SK-N-SH treated with all-trans-retinoic acid at 6 μM for 48 hours (cell line): ENCODE measurements around the gene SKA1.

Experiments
- ATAC-seq: fragments of 200-7000 bp; cut with Tn5 transposase; 3 replicates; pipeline ENCODE4 v1.9.1; 2020; ENCODE audit warnings: mild to moderate bottlenecking, moderate library complexity
- ARNTL ChIP-seq: fragments of 450-650 bp; formaldehyde crosslinking; IDR thresholded peaks from 2 replicates; pipeline ENCODE4 v1.5.0; 2020; ENCODE audit warnings: low read depth, mild to moderate bottlenecking, moderate library complexity, borderline replicate concordance
- CREB5 ChIP-seq: fragments of 250-450 bp; sonication (Bioruptor Pico); IDR thresholded peaks from 2 replicates; pipeline ENCODE4 v1.5.1; 2020; ENCODE audit warnings: low read depth, mild to moderate bottlenecking, moderate library complexity
- CSDC2 ChIP-seq: fragments of 250-450 bp; sonication (Bioruptor Pico); IDR thresholded peaks from 2 replicates; pipeline ENCODE4 v1.5.0; 2020; ENCODE audit warnings: mild to moderate bottlenecking, moderate library complexity
- CSRNP3 ChIP-seq: fragments of 250-450 bp; sonication (Bioruptor Pico); IDR thresholded peaks from 2 replicates; pipeline ENCODE4 v1.5.1; 2021; ENCODE audit warnings: mild to moderate bottlenecking, moderate library complexity
- GLIS3 ChIP-seq: fragments of 250-450 bp; sonication (Bioruptor Pico); IDR thresholded peaks from 2 replicates; pipeline ENCODE4 v1.5.0; 2020; ENCODE audit warnings: mild to moderate bottlenecking, moderate library complexity
- ISL1 ChIP-seq: fragments of 250-450 bp; sonication (Bioruptor Pico); IDR thresholded peaks from 2 replicates; pipeline ENCODE4 v2.1.2; 2022; ENCODE audit warnings: mild to moderate bottlenecking, moderate library complexity
- OSR1 ChIP-seq: fragments of 250-450 bp; sonication (Bioruptor Pico); IDR thresholded peaks from 2 replicates; pipeline ENCODE4 v1.8.0; 2022; ENCODE audit warnings: moderate library complexity, mild to moderate bottlenecking, inconsistent platforms
- PATZ1 ChIP-seq: fragments of 250-450 bp; sonication (Bioruptor Pico); IDR thresholded peaks from 2 replicates; pipeline ENCODE4 v1.8.0; 2020; ENCODE audit warnings: mild to moderate bottlenecking, moderate library complexity, borderline replicate concordance
- POU6F1 ChIP-seq: fragments of 250-450 bp; sonication (Bioruptor Pico); IDR thresholded peaks from 2 replicates; pipeline ENCODE4 v1.8.0; 2021; ENCODE audit warnings: low read depth, mild to moderate bottlenecking, moderate library complexity, borderline replicate concordance
- PPARA ChIP-seq: fragments of 250-450 bp; sonication (Bioruptor Pico); IDR thresholded peaks from 2 replicates; pipeline ENCODE4 v1.5.0; 2020; ENCODE audit warnings: mild to moderate bottlenecking, borderline replicate concordance
- RARB ChIP-seq: fragments of 250-450 bp; sonication (Bioruptor Pico); IDR thresholded peaks from 2 replicates; pipeline ENCODE4 v1.8.0; 2021; ENCODE audit warnings: mild to moderate bottlenecking, moderate library complexity
- SNAI2 ChIP-seq: fragments of 250-450 bp; sonication (Bioruptor Pico); IDR thresholded peaks from 2 replicates; pipeline ENCODE4 v1.5.0; 2020; ENCODE audit warnings: mild to moderate bottlenecking, moderate library complexity
- TCF4 ChIP-seq: fragments of 250-450 bp; sonication (Bioruptor Pico); IDR thresholded peaks from 2 replicates; pipeline ENCODE4 v1.8.0; 2021; ENCODE audit warnings: mild to moderate bottlenecking, moderate library complexity, borderline replicate concordance
- TSHZ2 ChIP-seq: fragments of 250-450 bp; sonication (Bioruptor Pico); IDR thresholded peaks from 2 replicates; pipeline ENCODE4 v1.5.0; 2020; ENCODE audit warnings: mild to moderate bottlenecking, moderate library complexity
- ZC3H10 ChIP-seq: fragments of 250-450 bp; sonication (Bioruptor Pico); IDR thresholded peaks from 2 replicates; pipeline ENCODE4 v1.5.1; 2021; ENCODE audit warnings: mild to moderate bottlenecking, moderate library complexity
- ZFP3 ChIP-seq: fragments of 250-450 bp; sonication (Bioruptor Pico); IDR thresholded peaks from 2 replicates; pipeline ENCODE4 v1.5.0; 2020; ENCODE audit warnings: mild to moderate bottlenecking, moderate library complexity
- ZFP30 ChIP-seq: fragments of 450-650 bp; formaldehyde crosslinking; IDR thresholded peaks from 2 replicates; pipeline ENCODE4 v1.5.0; 2022; ENCODE audit warnings: mild to moderate bottlenecking, moderate library complexity
- ZNF565 ChIP-seq: fragments of 450-650 bp; formaldehyde crosslinking; conservative IDR thresholded peaks from 2 replicates; pipeline ENCODE4 v1.5.0; 2020; ENCODE audit warnings: low read depth, mild to moderate bottlenecking, moderate library complexity
- ZNF70 ChIP-seq: fragments of 450-650 bp; formaldehyde crosslinking; IDR thresholded peaks from 2 replicates; pipeline ENCODE4 v1.5.0; 2020; ENCODE audit warnings: mild to moderate bottlenecking, moderate library complexity
- ZNF8 ChIP-seq: fragments of 450-650 bp; formaldehyde crosslinking; IDR thresholded peaks from 2 replicates; pipeline ENCODE4 v1.5.0; 2020; ENCODE audit warnings: mild to moderate bottlenecking, moderate library complexity

SKA1 gene

GRCh38 chr18:50395093-50395492 is 20.2 kb downstream of the SKA1 start:
- TF ChIP-seq TSHZ2 (no peak), CSRNP3 (CRISPR knock-in tag) (no peak), ZFP30 (CRISPR knock-in tag) (no peak)
- ATAC-seq = no peak

GRCh38 chr18:50396005-50396660 is 21.3 kb downstream of the SKA1 start:
- TF ChIP-seq CSRNP3 (CRISPR knock-in tag) = no peak
- no peak for ATAC-seq

GRCh38 chr18:50397023-50397422 is 22.2 kb downstream of the SKA1 start:
- ATAC-seq = no peak
- TF ChIP-seq OSR1 (CRISPR knock-in tag) (no peak), PATZ1 (no peak), ZFP3 (no peak), PPARA (CRISPR knock-in tag) (no peak), SNAI2 (CRISPR knock-in tag) (no peak), ZNF70 (CRISPR knock-in tag) (no peak), ZNF8 (CRISPR knock-in tag) (no peak), CREB5 (no peak), GLIS3 (no peak), ISL1 (CRISPR knock-in tag) (no peak), CSDC2 (no peak), ARNTL (no peak)

- ATAC-seq = no peak
- no peak for TF ChIP-seq ZFP3
- no peak for TF ChIP-seq ISL1 (CRISPR knock-in tag)
- TF ChIP-seq ZC3H10 = no peak
- no peak for TF ChIP-seq CSDC2
- TF ChIP-seq TCF4 (CRISPR knock-in tag) = no peak
- no peak for TF ChIP-seq TSHZ2
- no peak for TF ChIP-seq POU6F1 (CRISPR knock-in tag)
- no peak for TF ChIP-seq ZNF565 (CRISPR knock-in tag)
- no peak for TF ChIP-seq GLIS3
- TF ChIP-seq ZFP30 (CRISPR knock-in tag) = no peak
- TF ChIP-seq ZNF8 (CRISPR knock-in tag) = no peak
- TF ChIP-seq OSR1 (CRISPR knock-in tag) = no peak
- TF ChIP-seq RARB (CRISPR knock-in tag) = no peak
- TF ChIP-seq PPARA (CRISPR knock-in tag) = no peak
These were observed 23.3 kb downstream of the SKA1 start for GRCh38 chr18:50398099-50398498.
